Hepatocyte (in vitro differentiated cells): Measurements from ENCODE around the gene RASGRP3. TPM values are rescaled to one million over a fixed set of nuclear protein-coding genes. Genes with fewer than 3 reads are reported as not detected.

Experiments used
- DNase-seq: peaks from one replicate; pipeline ENCODE4 v3.0.0-alpha.2; 2016; ENCODE audit warnings: low spot score
- H2AFZ ChIP-seq: fragments of 200-600 bp; sonication (generic); 2 replicates; pipeline ENCODE4 v1.6.0; 2016; ENCODE audit warnings: antibody characterized with exemption, mild to moderate bottlenecking
- H3K27ac ChIP-seq: fragments of 200-600 bp; sonication (generic); 2 replicates; pipeline ENCODE4 v1.5.1; 2016; ENCODE audit warnings: mild to moderate bottlenecking
- H3K27me3 ChIP-seq: fragments of 200-600 bp; sonication (generic); 2 replicates; pipeline ENCODE4 v1.6.1; 2016
- H3K36me3 ChIP-seq: fragments of 200-600 bp; sonication (generic); replicated peaks from 2 replicates; pipeline ENCODE4 v1.5.1; 2016; ENCODE audit warnings: low read depth; ENCODE audit not compliant: insufficient read depth
- H3K4me1 ChIP-seq: fragments of 200-600 bp; sonication (generic); 2 replicates; pipeline ENCODE4 v1.5.1; 2016; ENCODE audit warnings: mild to moderate bottlenecking, moderate library complexity; ENCODE audit not compliant: insufficient read depth
- H3K4me2 ChIP-seq: fragments of 200-600 bp; sonication (generic); 2 replicates; pipeline ENCODE4 v1.6.0; 2016
- H3K4me3 ChIP-seq: fragments of 200-600 bp; sonication (generic); 2 replicates; pipeline ENCODE4 v1.5.1; 2016; ENCODE audit warnings: mild to moderate bottlenecking
- H3K79me2 ChIP-seq: fragments of 200-600 bp; sonication (generic); 2 replicates; pipeline ENCODE4 v1.6.0; 2017; ENCODE audit warnings: mild to moderate bottlenecking
- H3K9me2 ChIP-seq: fragments of 200-600 bp; sonication (generic); replicated peaks from 2 replicates; pipeline ENCODE4 v1.6.0; 2017; ENCODE audit warnings: mild to moderate bottlenecking; ENCODE audit not compliant: insufficient read depth
- H3K9me3 ChIP-seq: fragments of 200-600 bp; sonication (generic); 2 replicates; pipeline ENCODE4 v1.5.1; 2016; ENCODE audit warnings: low read depth, mild to moderate bottlenecking
- H4K20me1 ChIP-seq: fragments of 200-600 bp; sonication (generic); 2 replicates; pipeline ENCODE4 v1.6.0; 2016; ENCODE audit warnings: mild to moderate bottlenecking; ENCODE audit not compliant: insufficient read depth, poor library complexity, severe bottlenecking
- CTCF ChIP-seq: fragments of 200-600 bp; sonication (generic); IDR thresholded peaks from 2 replicates; pipeline ENCODE4 v1.5.1; 2016; ENCODE audit warnings: antibody characterized with exemption, mild to moderate bottlenecking; ENCODE audit not compliant: poor library complexity
- EZH2 ChIP-seq: fragments of 200-600 bp; sonication (generic); IDR thresholded peaks from 2 replicates; pipeline ENCODE4 v1.6.1; 2016; ENCODE audit warnings: antibody characterized with exemption, mild to moderate bottlenecking, borderline replicate concordance
- EZH2phosphoT487 ChIP-seq: fragments of 200-600 bp; sonication (generic); IDR thresholded peaks from one replicate; pipeline ENCODE4 v1.6.1; 2018; ENCODE audit warnings: antibody characterized with exemption, mild to moderate bottlenecking, low read depth, moderate library complexity; ENCODE audit not compliant: unreplicated experiment, severe bottlenecking
- WGBS: methylation state at CpG from one replicate; pipeline ENCODE4 v1.1.6; 2016; ENCODE audit warnings: low lambda C conversion rate; ENCODE audit errors: missing lambda C conversion rate; 5-methylcytosine and 5-hydroxymethylcytosine counted together
- polyA plus RNA-seq: library from polyadenylated mRNA; unstranded; fragments of >200 nt; fragmentation: Nextera tagmentation; extraction: Ambion mirVana; gene quantifications from 2 replicates; pipeline ENCODE4 v1.2.1, GENCODE V29; 2016
- total RNA-seq: library from RNA; depleted of rRNA; stranded (reverse); fragments of >200 nt; gene quantifications from 2 replicates; pipeline ENCODE4 v1.2.3, GENCODE V29; 2014

The RASGRP3 gene
- total and polyA plus RNA-seq, 2 experiments from 2014 or later = 1.7 to 8.6 TPM

- WGBS = 51% methylated on average over 1 of the region's 1 CpG
- TF ChIP-seq CTCF (no peak), EZH2 (no peak), EZH2phosphoT487 (no peak)
- no peaks in the 10 kb centered on the region for H3K27me3 ChIP-seq
- no peaks in the 10 kb centered on the region for H3K4me1 ChIP-seq
- DNase-seq = no peak
- no peak overlapping the region for H3K4me2 ChIP-seq
- no peaks in the 10 kb centered on the region for H3K9me2 ChIP-seq
- H3K27ac ChIP-seq = no peak overlapping the region
- H4K20me1 ChIP-seq = no peaks in the 10 kb centered on the region
- no peaks in the 10 kb centered on the region for H3K79me2 ChIP-seq
- no peak overlapping the region for H2AFZ ChIP-seq
- no peaks in the 10 kb centered on the region for H3K36me3 ChIP-seq
- no peaks in the 10 kb centered on the region for H3K9me3 ChIP-seq
- no peak overlapping the region for H3K4me3 ChIP-seq
These were observed 26.6 kb downstream of the RASGRP3 start for GRCh38 chr2:33503002-33503401.

- Histone ChIP-seq H3K4me2 (no peak overlapping the region), H3K79me2 (no peaks in the 10 kb centered on the region)
These were observed 29.5 kb downstream of the RASGRP3 start for GRCh38 chr2:33505966-33506365.

GRCh38 chr2:33509908-33510585, 33.6 kb downstream of the RASGRP3 start:
- Histone ChIP-seq H3K79me2 (no peaks in the 10 kb centered on the region), H3K4me1 (no peaks in the 10 kb centered on the region), H3K36me3 (no peaks in the 10 kb centered on the region), H2AFZ (no peak overlapping the region), H4K20me1 (no peaks in the 10 kb centered on the region), H3K4me2 (no peak overlapping the region), H3K9me2 (no peaks in the 10 kb centered on the region), H3K4me3 (no peak overlapping the region), H3K27me3 (no peaks in the 10 kb centered on the region), H3K9me3 (no peaks in the 10 kb centered on the region), H3K27ac (no peak overlapping the region)
- DNase-seq = no peak
- 84% methylated on average over 5 of the region's 5 CpGs for WGBS
- no peak for TF ChIP-seq EZH2
- TF ChIP-seq CTCF = no peak
- TF ChIP-seq EZH2phosphoT487 = no peak

More at GRCh38 chr2:33505966-33506365, 29.5 kb downstream of the RASGRP3 start:
- 79% methylated on average over 1 of the region's 1 CpG for WGBS
- Histone ChIP-seq H3K4me1 (no peaks in the 10 kb centered on the region), H3K4me3 (no peak overlapping the region), H3K36me3 (no peaks in the 10 kb centered on the region), H3K9me2 (no peaks in the 10 kb centered on the region), H3K9me3 (no peaks in the 10 kb centered on the region), H3K27me3 (no peaks in the 10 kb centered on the region), H4K20me1 (no peaks in the 10 kb centered on the region), H2AFZ (no peak overlapping the region), H3K27ac (no peak overlapping the region)
- TF ChIP-seq CTCF = no peak
- TF ChIP-seq EZH2 = no peak
- no peak for TF ChIP-seq EZH2phosphoT487
- DNase-seq = no peak
